Suprapubic skin (tissue), 4 donors: ENCODE results near the gene FAM131A. TPM values are rescaled to one million over a fixed set of nuclear protein-coding genes. Genes with fewer than 3 reads are reported as not detected.

Experiments
- DNase-seq, 2 donors: peaks; one replicate each; pipeline ENCODE4 v3.0.0-alpha.2; 2019; ENCODE audit warnings: low spot score in 2 of 2
- H3K27ac ChIP-seq: fragments of 200-600 bp; sonication (generic); one replicate; pipeline ENCODE4 v1.5.1; 2019
- H3K27me3 ChIP-seq: fragments of 200-600 bp; sonication (generic); one replicate; pipeline ENCODE4 v1.5.1; 2019
- H3K36me3 ChIP-seq: fragments of 200-600 bp; sonication (generic); one replicate; pipeline ENCODE4 v1.5.1; 2019
- H3K4me1 ChIP-seq: fragments of 200-600 bp; sonication (generic); one replicate; pipeline ENCODE4 v1.5.1; 2019
- H3K4me3 ChIP-seq: fragments of 200-600 bp; sonication (generic); one replicate; pipeline ENCODE4 v1.5.1; 2019; ENCODE audit warnings: mild to moderate bottlenecking
- H3K9me3 ChIP-seq: fragments of 200-600 bp; sonication (generic); one replicate; pipeline ENCODE4 v1.5.1; 2019
- CTCF ChIP-seq, 2 donors: fragments of 200-600 bp in 1 of 2; fragments of 450-650 bp in 1 of 2; sonication (generic) in 1 of 2; IDR thresholded peaks; one replicate each; pipeline ENCODE4 v1.5.1; 2016 to 2019; ENCODE audit warnings: antibody characterized with exemption in 2 of 2, mild to moderate bottlenecking in 1 of 2, moderate library complexity in 1 of 2
- EP300 ChIP-seq: sonication (generic); formaldehyde crosslinking; IDR thresholded peaks from one replicate; pipeline ENCODE4 v1.6.1; 2017; ENCODE audit warnings: antibody characterized with exemption
- POLR2A ChIP-seq, 2 donors: fragments of 450-650 bp; IDR thresholded peaks; one replicate each; pipeline ENCODE4 v1.6.1; 2017; ENCODE audit warnings: antibody characterized with exemption in 2 of 2, mild to moderate bottlenecking in 2 of 2, moderate library complexity in 2 of 2
- POLR2AphosphoS5 ChIP-seq, 3 donors: sonication (generic); formaldehyde crosslinking; IDR thresholded peaks; one replicate each; pipeline ENCODE4 v1.6.1; 2017; ENCODE audit warnings: antibody characterized with exemption in 3 of 3
- WGBS: methylation state at CpG from one replicate; pipeline ENCODE4 v1.1.5; 2018; 5-methylcytosine and 5-hydroxymethylcytosine counted together
- total RNA-seq, 4 donors: library from RNA; depleted of rRNA; stranded (reverse); fragments of >200 nt; gene quantifications; one replicate each; pipeline ENCODE4 v1.1.0, GENCODE V29; 2016

Gene FAM131A
- total RNA-seq, 4 donors from 2014 or later, result 54.4 to 77.9 (median 65.3) TPM

- 92% methylated on average over 21 of the region's 21 CpGs for WGBS
- Histone ChIP-seq H3K27me3 (no peaks in the 10 kb centered on the region), H3K4me3 (no peak overlapping the region), H3K27ac (no peak overlapping the region), H3K4me1 (peaks cover 10% of the 10 kb centered on the region), H3K9me3 (no peaks in the 10 kb centered on the region), H3K36me3 (peaks cover 100% of the 10 kb centered on the region)
- no peak for TF ChIP-seq CTCF (IDR thresholded peaks at IDR 0.05)
- no peak for TF ChIP-seq POLR2AphosphoS5 (IDR thresholded peaks at IDR 0.05)
- TF ChIP-seq EP300, result no peak
- no peak for TF ChIP-seq POLR2A (IDR thresholded peaks at IDR 0.05)
- peak in 1 of 2 donors; percentile 72 for DNase-seq
These were observed 10.2 kb upstream of the FAM131A start for GRCh38 chr3:184327171-184327570.

GRCh38 chr3:184328516-184328915, 8.9 kb upstream of the FAM131A start:
- no peaks in the 10 kb centered on the region for H3K27me3 ChIP-seq
- TF ChIP-seq POLR2A (IDR thresholded peaks at IDR 0.05) (no peak), EP300 (no peak), CTCF (IDR thresholded peaks at IDR 0.05) (no peak)
- H3K36me3 ChIP-seq, result peaks cover 100% of the 10 kb centered on the region
- no peaks in the 10 kb centered on the region for H3K9me3 ChIP-seq
- DNase-seq, result no peak
- H3K27ac ChIP-seq, result no peak overlapping the region
- H3K4me1 ChIP-seq, result peaks cover 11% of the 10 kb centered on the region
- WGBS, result 57% methylated on average over 3 of the region's 3 CpGs
- no peak overlapping the region for H3K4me3 ChIP-seq

- Histone ChIP-seq H3K4me3 (no peak overlapping the region), H3K27ac (peak overlapping the region; percentile 46), H3K36me3 (peaks cover 75% of the 10 kb centered on the region), H3K9me3 (no peaks in the 10 kb centered on the region), H3K27me3 (no peaks in the 10 kb centered on the region), H3K4me1 (peaks cover 38% of the 10 kb centered on the region)
- no peak for TF ChIP-seq CTCF (IDR thresholded peaks at IDR 0.05)
- no peak for TF ChIP-seq POLR2AphosphoS5 (IDR thresholded peaks at IDR 0.05)
- TF ChIP-seq EP300, result no peak
- TF ChIP-seq POLR2A (IDR thresholded peaks at IDR 0.05), result no peak
- DNase-seq, result no peak
- WGBS, result 67% methylated on average over 10 of the region's 10 CpGs
These were observed 4.9 kb upstream of the FAM131A start for GRCh38 chr3:184332370-184333090.

GRCh38 chr3:184333190-184333589, 4.2 kb upstream of the FAM131A start:
- 82% methylated on average over 6 of the region's 6 CpGs for WGBS
- Histone ChIP-seq H3K27me3 (no peaks in the 10 kb centered on the region), H3K4me1 (peaks cover 44% of the 10 kb centered on the region), H3K27ac (peak overlapping the region; percentile 46), H3K9me3 (no peaks in the 10 kb centered on the region), H3K36me3 (peaks cover 69% of the 10 kb centered on the region), H3K4me3 (no peak overlapping the region)
- no peak for DNase-seq
- TF ChIP-seq EP300 (no peak), POLR2AphosphoS5 (IDR thresholded peaks at IDR 0.05) (no peak), POLR2A (IDR thresholded peaks at IDR 0.05) (no peak), CTCF (IDR thresholded peaks at IDR 0.05) (no peak)

GRCh38 chr3:184333700-184334099, 3.7 kb upstream of the FAM131A start:
- H3K4me3 ChIP-seq, result no peak overlapping the region
- peaks cover 64% of the 10 kb centered on the region for H3K36me3 ChIP-seq
- WGBS, result 82% methylated on average over 2 of the region's 3 CpGs
- peak overlapping the region; percentile 46 for H3K27ac ChIP-seq
- peaks cover 49% of the 10 kb centered on the region for H3K4me1 ChIP-seq
- no peaks in the 10 kb centered on the region for H3K9me3 ChIP-seq
- H3K27me3 ChIP-seq, result no peaks in the 10 kb centered on the region
- DNase-seq, result no peak
- TF ChIP-seq CTCF (IDR thresholded peaks at IDR 0.05), result no peak
- no peak for TF ChIP-seq POLR2AphosphoS5 (IDR thresholded peaks at IDR 0.05)
- TF ChIP-seq EP300, result no peak
- TF ChIP-seq POLR2A (IDR thresholded peaks at IDR 0.05), result no peak
